Thyroid gland (tissue), 4 donors: Measurements from ENCODE around the gene ESPN. TPM values are rescaled to one million over a fixed set of nuclear protein-coding genes. Genes with fewer than 3 reads are reported as not detected.

Experiments
- DNase-seq, 2 donors: peaks; one replicate each; pipeline ENCODE4 v3.0.0-alpha.2; 2019
- H3K27ac ChIP-seq, 3 donors: fragments of 200-600 bp; sonication (generic); 1 replicate in 2 of 3; 2 replicates in 1 of 3; pipeline ENCODE4 v1.5.1; 2016 to 2019; ENCODE audit warnings: mild to moderate bottlenecking in 1 of 3, moderate library complexity in 1 of 3
- H3K27me3 ChIP-seq: fragments of 200-600 bp; sonication (generic); one replicate; pipeline ENCODE4 v1.5.1; 2019
- H3K36me3 ChIP-seq, 2 donors: fragments of 200-600 bp; sonication (generic); one replicate each; pipeline ENCODE4 v1.5.1; 2016 to 2019
- H3K4me1 ChIP-seq, 2 donors: fragments of 200-600 bp; sonication (generic); one replicate each; pipeline ENCODE4 v1.5.1; 2017 to 2019
- H3K4me3 ChIP-seq, 3 donors: fragments of 200-600 bp; sonication (generic); replicated peaks in 1 of 3; 1 replicate in 2 of 3; 2 replicates in 1 of 3; pipeline ENCODE4 v1.5.1; 2016; ENCODE audit warnings: mild to moderate bottlenecking in 1 of 3
- H3K9me3 ChIP-seq: fragments of 200-600 bp; sonication (generic); one replicate; pipeline ENCODE4 v1.5.1; 2017
- CTCF ChIP-seq, 6 experiments: fragments of 200-600 bp in 3 of 6; fragments of 450-650 bp in 3 of 6; sonication (generic) in 3 of 6; IDR thresholded peaks; one replicate each; pipeline ENCODE4 v1.5.1; 2016 to 2019; ENCODE audit warnings: antibody characterized with exemption in 6 of 6, mild to moderate bottlenecking in 2 of 6, inconsistent platforms in 1 of 6, moderate library complexity in 1 of 6
- POLR2A ChIP-seq, 2 donors: fragments of 450-650 bp; IDR thresholded peaks; one replicate each; pipeline ENCODE4 v1.6.1; 2017; ENCODE audit warnings: antibody characterized with exemption in 2 of 2, mild to moderate bottlenecking in 2 of 2, moderate library complexity in 1 of 2
- WGBS, 2 donors: methylation state at CpG; one replicate each; pipeline ENCODE4 v1.1.5; 2017; 5-methylcytosine and 5-hydroxymethylcytosine counted together
- intact Hi-C: fragments of 100-400 bp; cut with DNase I; formaldehyde crosslinking; loops from one replicate; pipeline ENCODE4 v1.15.1; 2023
- total RNA-seq, 4 donors: library from RNA; depleted of rRNA; stranded (reverse); fragments of >200 nt; gene quantifications; one replicate each; pipeline ENCODE4 v1.2.3, GENCODE V29; 2016

Gene ESPN
- total RNA-seq, 4 donors from 2014 or later = 0.67 to 5.2 TPM; not detected in 2

- intact Hi-C loops = no loop called here
- Histone ChIP-seq H3K27ac (no peak overlapping the region), H3K4me1 (peaks cover 14 to 17% of the 10 kb centered on the region in 2 donors), H3K27me3 (no peaks in the 10 kb centered on the region), H3K4me3 (no peak overlapping the region), H3K9me3 (no peaks in the 10 kb centered on the region), H3K36me3 (no peaks in the 10 kb centered on the region)
- WGBS, 2 donors = 16 to 50% methylated on average over 3 to 4 of the region's 5 CpGs
- DNase-seq = peak; percentile 74 to 77
- TF ChIP-seq POLR2A (IDR thresholded peaks at IDR 0.05) = no peak
- no peak for TF ChIP-seq CTCF (IDR thresholded peaks at IDR 0.05)
These were observed 39.6 kb upstream of the ESPN start for GRCh38 chr1:6384962-6385361.

DNA sequence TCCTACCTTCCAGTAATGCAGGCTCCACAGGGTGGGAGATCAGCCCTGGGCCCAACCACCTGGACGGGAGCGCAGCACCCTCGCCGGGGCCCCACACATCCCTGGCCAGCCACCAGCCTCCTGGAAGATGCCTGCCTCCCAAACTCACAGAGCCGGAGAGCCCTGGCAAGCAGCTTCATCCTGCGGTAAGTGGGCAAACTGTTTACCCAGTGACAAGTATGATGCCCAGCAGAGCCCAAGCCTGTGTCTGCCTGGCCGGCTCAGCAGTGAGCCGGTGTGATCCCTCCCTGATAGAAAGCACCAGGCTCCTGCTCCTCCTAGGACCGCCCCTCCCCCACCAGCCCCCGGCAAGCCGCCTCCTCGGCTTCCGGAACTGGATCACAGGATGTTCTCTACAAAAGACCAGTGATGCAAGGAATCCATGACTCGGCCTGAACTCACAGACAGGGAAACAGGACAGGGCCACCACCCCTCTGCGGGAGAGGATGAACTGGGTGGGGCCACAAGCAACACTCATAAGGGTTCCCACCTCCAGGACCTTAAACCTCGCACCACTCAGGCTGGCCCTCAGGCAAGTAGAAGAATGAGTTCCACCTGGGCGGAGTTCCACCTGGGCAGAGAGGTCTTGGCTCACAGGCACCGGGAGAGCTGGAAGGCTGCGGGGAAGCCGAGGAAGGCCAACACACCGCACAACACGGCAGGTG is 38.9 kb upstream of the ESPN start:
- H3K27me3 ChIP-seq = no peaks in the 10 kb centered on the region
- peak; percentile 68 to 77 for DNase-seq
- H3K4me1 ChIP-seq = peaks cover 14 to 17% of the 10 kb centered on the region in 2 donors
- no peaks in the 10 kb centered on the region for H3K9me3 ChIP-seq
- intact Hi-C loops = no loop called here
- H3K4me3 ChIP-seq = no peak overlapping the region
- WGBS, 2 donors = 36 to 56% methylated on average over 3 to 13 of the region's 22 CpGs
- no peak overlapping the region for H3K27ac ChIP-seq
- no peaks in the 10 kb centered on the region for H3K36me3 ChIP-seq
- no peak for TF ChIP-seq POLR2A (IDR thresholded peaks at IDR 0.05)
- no peak for TF ChIP-seq CTCF (IDR thresholded peaks at IDR 0.05)

DNA sequence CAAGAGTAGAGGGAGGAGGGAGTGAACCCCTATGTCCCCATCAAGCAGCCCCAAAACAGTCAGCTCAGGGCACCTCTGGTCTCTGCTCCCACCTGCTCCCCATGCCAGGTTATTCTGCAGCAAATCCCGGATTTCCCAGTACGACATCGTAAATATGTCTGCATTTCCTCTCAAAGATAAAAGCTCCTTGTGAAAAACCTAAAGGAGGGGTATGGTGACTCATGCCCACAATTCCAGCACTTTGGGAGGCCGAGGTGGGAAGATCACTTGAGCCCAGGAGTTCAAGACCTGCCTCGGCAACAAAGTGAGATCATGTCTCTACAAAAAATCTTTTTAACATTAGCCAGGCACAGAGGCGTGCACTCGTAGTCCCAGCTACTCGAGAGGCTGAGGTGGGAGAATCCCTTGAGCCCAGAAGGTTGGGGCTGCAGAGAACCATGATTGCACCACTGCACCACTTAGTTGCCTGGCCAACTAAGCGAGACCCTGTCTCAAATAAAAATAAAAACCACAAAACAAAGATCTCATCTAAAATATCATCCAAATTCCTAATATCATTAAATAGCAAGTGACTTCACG is 38.1 kb upstream of the ESPN start:
- H3K4me1 ChIP-seq = peaks cover 14 to 17% of the 10 kb centered on the region in 2 donors
- no peak for DNase-seq
- H3K4me3 ChIP-seq = no peak overlapping the region
- H3K27me3 ChIP-seq = no peaks in the 10 kb centered on the region
- intact Hi-C loops = no loop called here
- WGBS, 2 donors = 91% methylated on average over 10 of the region's 10 CpGs
- no peak for TF ChIP-seq CTCF (IDR thresholded peaks at IDR 0.05)
- H3K27ac ChIP-seq = no peak overlapping the region
- H3K36me3 ChIP-seq = no peaks in the 10 kb centered on the region
- H3K9me3 ChIP-seq = no peaks in the 10 kb centered on the region

- no peak overlapping the region for H3K4me3 ChIP-seq
- WGBS, 2 donors = 55 to 62% methylated on average over 7 to 9 of the region's 9 CpGs
- no peak overlapping the region for H3K27ac ChIP-seq
- DNase-seq = peak; percentile 58 to 75
- H3K9me3 ChIP-seq = no peaks in the 10 kb centered on the region
- intact Hi-C loops = no loop called here
- peaks cover 20 to 23% of the 10 kb centered on the region in 2 donors for H3K4me1 ChIP-seq
- no peaks in the 10 kb centered on the region for H3K27me3 ChIP-seq
- TF ChIP-seq POLR2A (IDR thresholded peaks at IDR 0.05) (no peak), CTCF (IDR thresholded peaks at IDR 0.05) (no peak)
- H3K36me3 ChIP-seq = no peaks in the 10 kb centered on the region
These were observed 34.6 kb upstream of the ESPN start for GRCh38 chr1:6389971-6390370.
